Suprapubic skin (tissue), 4 donors: ENCODE results near the gene ISM1. TPM values are rescaled to one million over a fixed set of nuclear protein-coding genes. Genes with fewer than 3 reads are reported as not detected.

Experiments used
- DNase-seq, 2 donors: peaks; one replicate each; pipeline ENCODE4 v3.0.0-alpha.2; 2019; ENCODE audit warnings: low spot score in 2 of 2
- H3K27ac ChIP-seq: fragments of 200-600 bp; sonication (generic); one replicate; pipeline ENCODE4 v1.5.1; 2019
- H3K27me3 ChIP-seq: fragments of 200-600 bp; sonication (generic); one replicate; pipeline ENCODE4 v1.5.1; 2019
- H3K36me3 ChIP-seq: fragments of 200-600 bp; sonication (generic); one replicate; pipeline ENCODE4 v1.5.1; 2019
- H3K4me1 ChIP-seq: fragments of 200-600 bp; sonication (generic); one replicate; pipeline ENCODE4 v1.5.1; 2019
- H3K4me3 ChIP-seq: fragments of 200-600 bp; sonication (generic); one replicate; pipeline ENCODE4 v1.5.1; 2019; ENCODE audit warnings: mild to moderate bottlenecking
- H3K9me3 ChIP-seq: fragments of 200-600 bp; sonication (generic); one replicate; pipeline ENCODE4 v1.5.1; 2019
- CTCF ChIP-seq, 2 donors: fragments of 200-600 bp in 1 of 2; fragments of 450-650 bp in 1 of 2; sonication (generic) in 1 of 2; IDR thresholded peaks; one replicate each; pipeline ENCODE4 v1.5.1; 2016 to 2019; ENCODE audit warnings: antibody characterized with exemption in 2 of 2, mild to moderate bottlenecking in 1 of 2, moderate library complexity in 1 of 2
- EP300 ChIP-seq: sonication (generic); formaldehyde crosslinking; IDR thresholded peaks from one replicate; pipeline ENCODE4 v1.6.1; 2017; ENCODE audit warnings: antibody characterized with exemption
- POLR2A ChIP-seq, 2 donors: fragments of 450-650 bp; IDR thresholded peaks; one replicate each; pipeline ENCODE4 v1.6.1; 2017; ENCODE audit warnings: antibody characterized with exemption in 2 of 2, mild to moderate bottlenecking in 2 of 2, moderate library complexity in 2 of 2
- POLR2AphosphoS5 ChIP-seq, 3 donors: sonication (generic); formaldehyde crosslinking; IDR thresholded peaks; one replicate each; pipeline ENCODE4 v1.6.1; 2017; ENCODE audit warnings: antibody characterized with exemption in 3 of 3
- WGBS: methylation state at CpG from one replicate; pipeline ENCODE4 v1.1.5; 2018; 5-methylcytosine and 5-hydroxymethylcytosine counted together
- total RNA-seq, 4 donors: library from RNA; depleted of rRNA; stranded (reverse); fragments of >200 nt; gene quantifications; one replicate each; pipeline ENCODE4 v1.1.0, GENCODE V29; 2016

Gene ISM1
- total RNA-seq, 4 donors from 2014 or later, result 9.0 to 21.8 (median 12.9) TPM

DNA sequence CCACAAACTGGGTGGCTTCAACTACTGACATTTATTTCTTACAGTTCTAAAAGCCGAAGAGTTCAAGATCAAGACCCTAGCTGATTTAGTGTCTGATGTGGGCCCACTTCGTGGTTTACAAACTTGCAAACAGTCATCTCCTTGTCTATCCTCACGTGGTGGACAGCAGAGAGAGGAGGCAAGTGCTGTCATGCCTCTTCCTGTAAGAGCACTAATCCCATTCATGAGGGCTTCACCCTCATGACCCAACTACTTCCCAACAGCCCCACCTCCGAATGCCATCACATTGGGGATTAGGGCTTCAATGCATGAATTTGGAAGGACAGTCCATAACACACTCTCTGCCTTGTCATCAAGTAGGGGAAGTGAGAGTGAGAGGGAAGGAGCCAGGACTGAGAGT lies 15.6 kb upstream of the ISM1 start:
- 82% methylated on average over 4 of the region's 4 CpGs for WGBS
- Histone ChIP-seq H3K9me3 (no peaks in the 10 kb centered on the region), H3K4me3 (no peak overlapping the region), H3K27ac (no peak overlapping the region), H3K4me1 (no peaks in the 10 kb centered on the region), H3K27me3 (no peaks in the 10 kb centered on the region), H3K36me3 (no peaks in the 10 kb centered on the region)
- no peak for DNase-seq
- TF ChIP-seq EP300, result no peak
- no peak for TF ChIP-seq CTCF (IDR thresholded peaks at IDR 0.05)
- no peak for TF ChIP-seq POLR2AphosphoS5 (IDR thresholded peaks at IDR 0.05)
- no peak for TF ChIP-seq POLR2A (IDR thresholded peaks at IDR 0.05)

- WGBS, result 70% methylated on average over 5 of the region's 5 CpGs
- H3K9me3 ChIP-seq, result no peaks in the 10 kb centered on the region
- DNase-seq, result no peak
- H3K4me1 ChIP-seq, result no peaks in the 10 kb centered on the region
- no peak overlapping the region for H3K4me3 ChIP-seq
- H3K27ac ChIP-seq, result no peak overlapping the region
- no peaks in the 10 kb centered on the region for H3K36me3 ChIP-seq
- H3K27me3 ChIP-seq, result no peaks in the 10 kb centered on the region
- TF ChIP-seq CTCF (IDR thresholded peaks at IDR 0.05) (no peak), POLR2AphosphoS5 (IDR thresholded peaks at IDR 0.05) (no peak), EP300 (no peak), POLR2A (IDR thresholded peaks at IDR 0.05) (no peak)
Measured at GRCh38 chr20:13205848-13206434, 15.1 kb upstream of the ISM1 start.

GRCh38 chr20:13207016-13207415 lies 14.1 kb upstream of the ISM1 start:
- no peaks in the 10 kb centered on the region for H3K9me3 ChIP-seq
- no peak for DNase-seq
- TF ChIP-seq EP300, result no peak
- TF ChIP-seq POLR2AphosphoS5 (IDR thresholded peaks at IDR 0.05), result no peak
- TF ChIP-seq POLR2A (IDR thresholded peaks at IDR 0.05), result no peak
- TF ChIP-seq CTCF (IDR thresholded peaks at IDR 0.05), result no peak
- no peaks in the 10 kb centered on the region for H3K36me3 ChIP-seq
- no peak overlapping the region for H3K27ac ChIP-seq
- WGBS, result 85% methylated on average over 2 of the region's 2 CpGs
- no peak overlapping the region for H3K4me3 ChIP-seq
- H3K4me1 ChIP-seq, result no peaks in the 10 kb centered on the region
- H3K27me3 ChIP-seq, result no peaks in the 10 kb centered on the region

DNA sequence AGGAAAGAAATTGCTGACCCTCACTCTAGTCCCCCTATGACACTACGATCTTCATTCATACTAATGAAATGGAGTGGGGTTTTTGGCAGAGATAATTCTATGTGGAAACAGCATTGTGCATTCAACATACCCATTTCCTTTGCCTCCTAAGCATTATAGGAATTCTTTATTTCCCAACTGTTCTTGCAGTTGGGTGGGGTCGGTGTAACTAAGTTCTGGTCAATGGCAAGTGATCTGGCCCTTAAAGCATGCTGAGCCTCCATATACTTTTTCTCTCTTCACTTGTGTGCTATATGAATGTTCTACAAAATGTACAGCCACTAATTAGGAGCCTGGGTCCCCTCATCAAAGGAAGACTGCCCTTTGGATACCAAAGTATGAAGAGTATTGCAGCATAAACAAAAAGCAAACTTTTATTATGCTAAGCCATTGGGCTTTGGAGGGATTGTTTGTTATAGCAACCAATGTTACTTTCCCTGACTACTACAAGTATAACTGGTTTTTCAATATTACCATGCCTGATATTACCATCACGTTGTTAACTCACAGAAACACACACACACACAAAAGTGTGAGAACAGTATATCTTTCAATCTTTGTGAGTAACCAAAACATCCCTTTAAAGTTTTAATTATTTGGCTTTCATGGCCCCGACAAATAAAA lies 9.0 kb upstream of the ISM1 start:
- Histone ChIP-seq H3K27ac (peak overlapping the region; percentile 7), H3K27me3 (no peaks in the 10 kb centered on the region), H3K9me3 (no peaks in the 10 kb centered on the region), H3K4me1 (no peaks in the 10 kb centered on the region), H3K36me3 (no peaks in the 10 kb centered on the region), H3K4me3 (no peak overlapping the region)
- WGBS, result 47% methylated on average over 4 of the region's 4 CpGs
- TF ChIP-seq POLR2AphosphoS5 (IDR thresholded peaks at IDR 0.05), result no peak
- no peak for DNase-seq

GRCh38 chr20:13212750-13213149 lies 8.3 kb upstream of the ISM1 start:
- peak in 2 of 3 donors; percentile 63 to 94 for TF ChIP-seq POLR2AphosphoS5 (IDR thresholded peaks at IDR 0.05)
- no peak for TF ChIP-seq CTCF (IDR thresholded peaks at IDR 0.05)
- no peaks in the 10 kb centered on the region for H3K4me1 ChIP-seq
- H3K36me3 ChIP-seq, result no peaks in the 10 kb centered on the region
- no peak overlapping the region for H3K4me3 ChIP-seq
- H3K27me3 ChIP-seq, result no peaks in the 10 kb centered on the region
- no peaks in the 10 kb centered on the region for H3K9me3 ChIP-seq
- H3K27ac ChIP-seq, result peak overlapping the region; percentile 20
- DNase-seq, result no peak
- WGBS, result 47% methylated on average over 5 of the region's 5 CpGs

GRCh38 chr20:13213335-13213734 lies 7.7 kb upstream of the ISM1 start:
- DNase-seq, result no peak
- TF ChIP-seq POLR2A (IDR thresholded peaks at IDR 0.05), result no peak
- TF ChIP-seq EP300, result no peak
- TF ChIP-seq POLR2AphosphoS5 (IDR thresholded peaks at IDR 0.05), result no peak
- no peaks in the 10 kb centered on the region for H3K9me3 ChIP-seq
- H3K4me1 ChIP-seq, result no peaks in the 10 kb centered on the region
- H3K4me3 ChIP-seq, result no peak overlapping the region
- H3K36me3 ChIP-seq, result no peaks in the 10 kb centered on the region
- no peaks in the 10 kb centered on the region for H3K27me3 ChIP-seq
- peak overlapping the region; percentile 20 for H3K27ac ChIP-seq
- WGBS, result 55% methylated on average over 1 of the region's 1 CpG
